GM23338 (cell line): Measurements from ENCODE around the gene LIN7A. TPM values are rescaled to one million over a fixed set of nuclear protein-coding genes. Genes with fewer than 3 reads are reported as not detected.
A peak's percentile ranks its signal among the peaks of the same experiment; 100 is the strongest.

Experiments used
- ATAC-seq: fragments of 200-7000 bp; cut with Tn5 transposase; 3 replicates; pipeline ENCODE4 v1.9.1; 2020
- DNase-seq: peaks from one replicate; pipeline ENCODE4 v3.0.0-alpha.2; 2015; ENCODE audit warnings: low spot score
- H2AFZ ChIP-seq: fragments of 200-600 bp; sonication (generic); 2 replicates; pipeline ENCODE4 v1.8.0; 2016; ENCODE audit warnings: antibody characterized with exemption, mild to moderate bottlenecking, moderate library complexity
- H3F3A ChIP-seq: fragments of 200-600 bp; sonication (generic); replicated peaks from 2 replicates; pipeline ENCODE4 v1.8.0; 2017; ENCODE audit warnings: antibody characterized with exemption, mixed run types, low read depth
- H3K27ac ChIP-seq: fragments of 200-600 bp; sonication (generic); 2 replicates; pipeline ENCODE4 v1.6.1; 2016; ENCODE audit warnings: low read depth
- H3K27me3 ChIP-seq: fragments of 200-600 bp; sonication (generic); 2 replicates; pipeline ENCODE4 v1.8.0; 2016; ENCODE audit warnings: mild to moderate bottlenecking, mixed run types, moderate library complexity; ENCODE audit not compliant: insufficient read depth
- H3K36me3 ChIP-seq: fragments of 200-600 bp; sonication (generic); 2 replicates; pipeline ENCODE4 v1.8.0; 2016; ENCODE audit warnings: mild to moderate bottlenecking; ENCODE audit not compliant: insufficient read depth
- H3K4me1 ChIP-seq: fragments of 200-600 bp; sonication (generic); 2 replicates; pipeline ENCODE4 v1.8.0; 2016; ENCODE audit warnings: mild to moderate bottlenecking, moderate library complexity; ENCODE audit not compliant: insufficient read depth
- H3K4me2 ChIP-seq: fragments of 200-600 bp; sonication (generic); 2 replicates; pipeline ENCODE4 v1.7.1; 2017; ENCODE audit warnings: mixed run types
- H3K4me3 ChIP-seq: fragments of 200-600 bp; sonication (generic); 2 replicates; pipeline ENCODE4 v1.6.1; 2016; ENCODE audit warnings: mixed run types
- H3K79me2 ChIP-seq: fragments of 200-600 bp; sonication (generic); replicated peaks from 2 replicates; pipeline ENCODE4 v1.8.0; 2017; ENCODE audit warnings: mild to moderate bottlenecking; ENCODE audit not compliant: insufficient read depth
- H3K9me2 ChIP-seq: fragments of 200-600 bp; sonication (generic); 2 replicates; pipeline ENCODE4 v1.8.0; 2017; ENCODE audit not compliant: insufficient read depth
- H4K20me1 ChIP-seq: fragments of 200-600 bp; sonication (generic); replicated peaks from 2 replicates; pipeline ENCODE4 v1.8.0; 2017; ENCODE audit warnings: mild to moderate bottlenecking; ENCODE audit not compliant: insufficient read depth
- H3K27ac Mint-ChIP-seq: 2 replicates; pipeline ENCODE4 v1.8.0; 2020; ENCODE audit warnings: inconsistent platforms, mild to moderate bottlenecking, moderate library complexity, mixed read lengths
- H3K27me3 Mint-ChIP-seq: 3 replicates; pipeline ENCODE4 v1.8.0; 2022; ENCODE audit warnings: low read depth, mild to moderate bottlenecking, moderate library complexity, mixed read lengths, inconsistent platforms; ENCODE audit not compliant: insufficient read depth, poor library complexity
- H3K36me3 Mint-ChIP-seq: 3 replicates; pipeline ENCODE4 v1.8.0; 2021; ENCODE audit warnings: low read depth, mild to moderate bottlenecking, inconsistent platforms, moderate library complexity, mixed read lengths
- H3K4me1 Mint-ChIP-seq: 3 replicates; pipeline ENCODE4 v1.8.0; 2020; ENCODE audit warnings: mild to moderate bottlenecking, inconsistent platforms, mixed read lengths
- H3K4me3 Mint-ChIP-seq: 3 replicates; pipeline ENCODE4 v1.8.0; 2021; ENCODE audit warnings: moderate library complexity, mild to moderate bottlenecking, inconsistent platforms, mixed read lengths
- H3K9me3 Mint-ChIP-seq: 3 replicates; pipeline ENCODE4 v1.8.0; 2020; ENCODE audit warnings: moderate library complexity, mild to moderate bottlenecking, inconsistent platforms, mixed read lengths
- EZH2 ChIP-seq: fragments of 200-600 bp; sonication (generic); IDR thresholded peaks from one replicate; pipeline ENCODE4 v1.8.0; 2017; ENCODE audit warnings: antibody characterized with exemption, mild to moderate bottlenecking, low read depth; ENCODE audit not compliant: unreplicated experiment
- EZH2phosphoT487 ChIP-seq: fragments of 200-600 bp; sonication (generic); IDR thresholded peaks from one replicate; pipeline ENCODE4 v1.8.1; 2018; ENCODE audit warnings: antibody characterized with exemption; ENCODE audit not compliant: unreplicated experiment
- JUNB ChIP-seq: IDR thresholded peaks from one replicate; pipeline ENCODE4 v1.6.1; 2016; ENCODE audit warnings: antibody characterized with exemption; ENCODE audit not compliant: unreplicated experiment
- NANOG ChIP-seq: IDR thresholded peaks from 2 replicates; pipeline ENCODE4 v1.6.1; 2016; ENCODE audit warnings: antibody characterized with exemption, borderline replicate concordance
- POLR2AphosphoS5 ChIP-seq: IDR thresholded peaks from 2 replicates; pipeline ENCODE4 v1.6.1; 2016; ENCODE audit warnings: antibody characterized with exemption, low read depth
- STAT1 ChIP-seq: IDR thresholded peaks from one replicate; pipeline ENCODE4 v1.6.1; 2016; ENCODE audit warnings: antibody characterized with exemption; ENCODE audit not compliant: unreplicated experiment
- ZNF114 ChIP-seq: fragments of 250-450 bp; sonication (Bioruptor Pico); IDR thresholded peaks from 2 replicates; pipeline ENCODE4 v1.5.0; 2020; ENCODE audit warnings: mild to moderate bottlenecking, moderate library complexity
- ZNF331 ChIP-seq: fragments of 250-450 bp; sonication (Bioruptor Pico); IDR thresholded peaks from 2 replicates; pipeline ENCODE4 v1.5.0; 2020; ENCODE audit warnings: low read depth, mild to moderate bottlenecking, moderate library complexity
- polyA plus RNA-seq: library from polyadenylated mRNA; unstranded; fragments of >200 nt; fragmentation: Nextera tagmentation; extraction: Ambion mirVana; gene quantifications from 2 replicates; pipeline ENCODE4 v1.2.1, GENCODE V29; 2016
- total RNA-seq: library from RNA; depleted of rRNA; stranded (reverse); fragments of >200 nt; shearing (Covaris generic); gene quantifications from 2 replicates; pipeline ENCODE4 v1.2.3, GENCODE V29; 2014
- TF ChIP-seq, protein P1 (sequence below), 2 experiments: fragments of 200-600 bp in 1 of 2; sonication (generic) in 1 of 2; conservative IDR thresholded peaks; 2 replicates each; pipeline versions ENCODE4 v1.5.1 to v1.6.1; 2016 to 2017; ENCODE audit warnings: antibody characterized with exemption in 2 of 2, low read depth in 2 of 2, mild to moderate bottlenecking in 2 of 2, moderate library complexity in 1 of 2
- TF ChIP-seq, protein P2 (sequence below): IDR thresholded peaks from one replicate; pipeline ENCODE4 v1.6.1; 2018; ENCODE audit warnings: antibody characterized with exemption; ENCODE audit not compliant: unreplicated experiment

LIN7A gene
- total and polyA plus RNA-seq, 2 experiments from 2014 or later: 5.7 to 6.5 TPM

DNA sequence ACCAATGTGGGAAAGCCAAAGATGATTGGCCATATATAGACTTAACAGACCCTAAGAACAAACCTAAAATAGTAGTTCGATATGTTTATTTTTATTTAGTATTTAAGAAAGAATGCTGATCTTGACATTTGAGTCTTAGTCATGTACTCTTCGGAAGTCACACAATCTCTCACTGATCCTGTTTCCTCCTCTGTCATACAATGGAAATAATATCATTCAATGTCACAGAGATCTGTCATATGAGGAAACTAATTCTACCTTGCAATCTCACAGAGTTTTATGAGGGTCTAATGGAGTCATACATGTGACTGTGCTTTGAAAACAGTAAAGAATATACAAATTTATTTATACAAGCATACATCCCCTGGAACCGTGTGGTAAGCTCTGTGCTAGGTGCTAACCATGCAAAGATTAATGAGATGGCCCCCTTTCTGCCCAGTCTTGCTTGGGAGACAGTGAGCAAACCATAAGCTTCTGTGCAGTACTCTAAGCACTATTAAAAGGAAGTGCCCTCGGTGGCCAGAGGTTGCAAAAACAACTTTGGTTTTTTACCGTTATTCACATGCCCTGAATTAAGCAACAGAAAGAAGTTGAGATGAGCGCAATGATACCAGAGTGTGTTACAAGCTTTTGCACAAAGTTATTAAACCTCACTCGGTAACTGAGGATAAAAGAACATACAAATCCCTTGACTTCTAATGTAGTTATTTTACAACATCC, 1.7 kb upstream of the LIN7A start (continued):
- TF ChIP-seq, protein P1, sequence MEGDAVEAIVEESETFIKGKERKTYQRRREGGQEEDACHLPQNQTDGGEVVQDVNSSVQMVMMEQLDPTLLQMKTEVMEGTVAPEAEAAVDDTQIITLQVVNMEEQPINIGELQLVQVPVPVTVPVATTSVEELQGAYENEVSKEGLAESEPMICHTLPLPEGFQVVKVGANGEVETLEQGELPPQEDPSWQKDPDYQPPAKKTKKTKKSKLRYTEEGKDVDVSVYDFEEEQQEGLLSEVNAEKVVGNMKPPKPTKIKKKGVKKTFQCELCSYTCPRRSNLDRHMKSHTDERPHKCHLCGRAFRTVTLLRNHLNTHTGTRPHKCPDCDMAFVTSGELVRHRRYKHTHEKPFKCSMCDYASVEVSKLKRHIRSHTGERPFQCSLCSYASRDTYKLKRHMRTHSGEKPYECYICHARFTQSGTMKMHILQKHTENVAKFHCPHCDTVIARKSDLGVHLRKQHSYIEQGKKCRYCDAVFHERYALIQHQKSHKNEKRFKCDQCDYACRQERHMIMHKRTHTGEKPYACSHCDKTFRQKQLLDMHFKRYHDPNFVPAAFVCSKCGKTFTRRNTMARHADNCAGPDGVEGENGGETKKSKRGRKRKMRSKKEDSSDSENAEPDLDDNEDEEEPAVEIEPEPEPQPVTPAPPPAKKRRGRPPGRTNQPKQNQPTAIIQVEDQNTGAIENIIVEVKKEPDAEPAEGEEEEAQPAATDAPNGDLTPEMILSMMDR (conservative IDR thresholded peaks at IDR 0.05; ENCODE audit: low read depth in 2 of 2): no peak
- TF ChIP-seq JUNB: no peak
- no peak for TF ChIP-seq STAT1
- TF ChIP-seq, protein P2, sequence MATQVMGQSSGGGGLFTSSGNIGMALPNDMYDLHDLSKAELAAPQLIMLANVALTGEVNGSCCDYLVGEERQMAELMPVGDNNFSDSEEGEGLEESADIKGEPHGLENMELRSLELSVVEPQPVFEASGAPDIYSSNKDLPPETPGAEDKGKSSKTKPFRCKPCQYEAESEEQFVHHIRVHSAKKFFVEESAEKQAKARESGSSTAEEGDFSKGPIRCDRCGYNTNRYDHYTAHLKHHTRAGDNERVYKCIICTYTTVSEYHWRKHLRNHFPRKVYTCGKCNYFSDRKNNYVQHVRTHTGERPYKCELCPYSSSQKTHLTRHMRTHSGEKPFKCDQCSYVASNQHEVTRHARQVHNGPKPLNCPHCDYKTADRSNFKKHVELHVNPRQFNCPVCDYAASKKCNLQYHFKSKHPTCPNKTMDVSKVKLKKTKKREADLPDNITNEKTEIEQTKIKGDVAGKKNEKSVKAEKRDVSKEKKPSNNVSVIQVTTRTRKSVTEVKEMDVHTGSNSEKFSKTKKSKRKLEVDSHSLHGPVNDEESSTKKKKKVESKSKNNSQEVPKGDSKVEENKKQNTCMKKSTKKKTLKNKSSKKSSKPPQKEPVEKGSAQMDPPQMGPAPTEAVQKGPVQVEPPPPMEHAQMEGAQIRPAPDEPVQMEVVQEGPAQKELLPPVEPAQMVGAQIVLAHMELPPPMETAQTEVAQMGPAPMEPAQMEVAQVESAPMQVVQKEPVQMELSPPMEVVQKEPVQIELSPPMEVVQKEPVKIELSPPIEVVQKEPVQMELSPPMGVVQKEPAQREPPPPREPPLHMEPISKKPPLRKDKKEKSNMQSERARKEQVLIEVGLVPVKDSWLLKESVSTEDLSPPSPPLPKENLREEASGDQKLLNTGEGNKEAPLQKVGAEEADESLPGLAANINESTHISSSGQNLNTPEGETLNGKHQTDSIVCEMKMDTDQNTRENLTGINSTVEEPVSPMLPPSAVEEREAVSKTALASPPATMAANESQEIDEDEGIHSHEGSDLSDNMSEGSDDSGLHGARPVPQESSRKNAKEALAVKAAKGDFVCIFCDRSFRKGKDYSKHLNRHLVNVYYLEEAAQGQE: no peak

DNA sequence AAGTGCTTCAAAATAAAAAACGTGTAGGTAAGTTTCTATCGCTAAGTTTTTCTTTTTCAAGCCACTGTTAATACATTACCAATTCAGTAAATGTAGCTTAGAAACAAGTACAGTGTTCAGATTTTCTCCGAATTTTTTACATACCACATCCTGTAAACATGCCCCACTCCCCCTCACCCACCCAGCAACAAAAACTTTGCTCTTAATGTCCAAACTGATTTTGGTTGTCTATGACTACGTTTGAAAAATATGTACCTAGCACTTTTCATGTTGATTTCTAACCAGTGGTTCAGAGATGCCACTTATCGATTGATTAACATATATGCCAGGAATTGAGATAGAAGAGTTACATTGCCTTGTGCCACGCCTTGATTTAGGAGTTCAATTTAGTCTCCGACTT, 663 bp upstream of the LIN7A start:
- Histone ChIP-seq H4K20me1 (no peaks in the 10 kb centered on the region), H3K27ac (no peak overlapping the region), H3K36me3 (no peaks in the 10 kb centered on the region), H3K4me3 (peak overlapping the region; percentile 75), H3K27me3 (peaks cover 26% of the 10 kb centered on the region), H3K79me2 (no peaks in the 10 kb centered on the region), H3K4me1 (peaks cover 14% of the 10 kb centered on the region), H3K4me2 (peak overlapping the region; percentile 91), H3F3A (no peaks in the 10 kb centered on the region), H2AFZ (no peak overlapping the region), H3K9me2 (no peaks in the 10 kb centered on the region)
- peak overlapping the region; percentile 96 for H3K4me3 Mint-ChIP-seq
- ATAC-seq (no peak), DNase-seq (no peak)
- no peaks in the 10 kb centered on the region; the same call in 2 of the 3 replicates for H3K9me3 Mint-ChIP-seq
- peaks cover 9% of the 10 kb centered on the region for H3K27me3 Mint-ChIP-seq
- H3K4me1 Mint-ChIP-seq: peaks cover 30% of the 10 kb centered on the region
- H3K27ac Mint-ChIP-seq: no peak overlapping the region
- no peaks in the 10 kb centered on the region for H3K36me3 Mint-ChIP-seq
- TF ChIP-seq STAT1 (no peak), ZNF114 (CRISPR knock-in tag) (no peak), NANOG (no peak), EZH2 (no peak), ZNF331 (CRISPR knock-in tag) (no peak), EZH2phosphoT487 (no peak), POLR2AphosphoS5 (no peak)
- TF ChIP-seq, protein P2: no peak
- TF ChIP-seq, protein P1 (conservative IDR thresholded peaks at IDR 0.05; ENCODE audit: low read depth in 2 of 2): no peak
